ENCODE data around the gene NUMB. TPM values are rescaled to one million over a fixed set of nuclear protein-coding genes. Genes with fewer than 3 reads are reported as not detected.

Gene NUMB
- total and polyA plus RNA-seq, 2 of the 13 experiments (the other 11 are each of a cell fraction or from before 2014, with no cell fraction given): 20.3 to 71.1 TPM

DNA sequence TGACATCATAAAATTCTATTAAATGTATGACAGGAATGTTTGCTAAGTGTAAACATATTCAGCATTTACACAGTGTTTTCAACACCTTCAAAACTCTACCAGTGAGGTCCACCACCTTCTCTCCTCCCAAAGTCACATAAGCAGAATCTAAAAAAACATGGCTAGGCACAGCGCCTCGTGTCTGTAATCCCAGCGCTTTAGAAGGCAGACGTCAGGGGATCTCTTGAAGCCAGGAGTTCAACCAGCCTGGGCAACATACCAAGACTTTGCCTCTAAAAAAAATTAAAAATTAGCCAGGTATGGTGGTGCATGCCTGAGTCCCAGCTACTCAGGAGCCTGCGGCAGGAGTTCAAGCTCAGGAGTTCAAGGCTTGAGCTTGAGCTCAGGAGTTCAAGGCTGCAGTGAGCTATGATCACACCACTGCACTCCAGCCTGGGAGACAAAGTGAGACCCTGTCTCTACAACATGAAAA, 30.0 kb downstream of the NUMB start (continued):
- TF ChIP-seq, protein P1, sequence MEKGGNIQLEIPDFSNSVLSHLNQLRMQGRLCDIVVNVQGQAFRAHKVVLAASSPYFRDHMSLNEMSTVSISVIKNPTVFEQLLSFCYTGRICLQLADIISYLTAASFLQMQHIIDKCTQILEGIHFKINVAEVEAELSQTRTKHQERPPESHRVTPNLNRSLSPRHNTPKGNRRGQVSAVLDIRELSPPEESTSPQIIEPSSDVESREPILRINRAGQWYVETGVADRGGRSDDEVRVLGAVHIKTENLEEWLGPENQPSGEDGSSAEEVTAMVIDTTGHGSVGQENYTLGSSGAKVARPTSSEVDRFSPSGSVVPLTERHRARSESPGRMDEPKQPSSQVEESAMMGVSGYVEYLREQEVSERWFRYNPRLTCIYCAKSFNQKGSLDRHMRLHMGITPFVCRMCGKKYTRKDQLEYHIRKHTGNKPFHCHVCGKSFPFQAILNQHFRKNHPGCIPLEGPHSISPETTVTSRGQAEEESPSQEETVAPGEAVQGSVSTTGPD (CRISPR knock-in tag; IDR thresholded peaks at IDR 0.05): no peak
- peak; percentile 62; the same call in 1 of the 2 replicates for TF ChIP-seq HDAC1 (CRISPR knock-in tag; IDR thresholded peaks at IDR 0.05)
- no peak for TF ChIP-seq GATA4 (IDR thresholded peaks at IDR 0.05; ENCODE audit: borderline replicate concordance, low read depth)
- no peak for TF ChIP-seq TP53 (CRISPR knock-in tag; conservative IDR thresholded peaks at IDR 0.05)
- TF ChIP-seq RARA (CRISPR knock-in tag; IDR thresholded peaks at IDR 0.05): peak; percentile 92
- no peak for TF ChIP-seq AGO2 (optimal IDR thresholded peaks at IDR 0.05; ENCODE audit: low read depth, low read length)
- peak; percentile 40; the same call in 1 of the 2 replicates for TF ChIP-seq ZNF792 (CRISPR knock-in tag; IDR thresholded peaks at IDR 0.05)
- TF ChIP-seq ZNF891 (CRISPR knock-in tag; IDR thresholded peaks at IDR 0.05): no peak
- TF ChIP-seq, protein P2, sequence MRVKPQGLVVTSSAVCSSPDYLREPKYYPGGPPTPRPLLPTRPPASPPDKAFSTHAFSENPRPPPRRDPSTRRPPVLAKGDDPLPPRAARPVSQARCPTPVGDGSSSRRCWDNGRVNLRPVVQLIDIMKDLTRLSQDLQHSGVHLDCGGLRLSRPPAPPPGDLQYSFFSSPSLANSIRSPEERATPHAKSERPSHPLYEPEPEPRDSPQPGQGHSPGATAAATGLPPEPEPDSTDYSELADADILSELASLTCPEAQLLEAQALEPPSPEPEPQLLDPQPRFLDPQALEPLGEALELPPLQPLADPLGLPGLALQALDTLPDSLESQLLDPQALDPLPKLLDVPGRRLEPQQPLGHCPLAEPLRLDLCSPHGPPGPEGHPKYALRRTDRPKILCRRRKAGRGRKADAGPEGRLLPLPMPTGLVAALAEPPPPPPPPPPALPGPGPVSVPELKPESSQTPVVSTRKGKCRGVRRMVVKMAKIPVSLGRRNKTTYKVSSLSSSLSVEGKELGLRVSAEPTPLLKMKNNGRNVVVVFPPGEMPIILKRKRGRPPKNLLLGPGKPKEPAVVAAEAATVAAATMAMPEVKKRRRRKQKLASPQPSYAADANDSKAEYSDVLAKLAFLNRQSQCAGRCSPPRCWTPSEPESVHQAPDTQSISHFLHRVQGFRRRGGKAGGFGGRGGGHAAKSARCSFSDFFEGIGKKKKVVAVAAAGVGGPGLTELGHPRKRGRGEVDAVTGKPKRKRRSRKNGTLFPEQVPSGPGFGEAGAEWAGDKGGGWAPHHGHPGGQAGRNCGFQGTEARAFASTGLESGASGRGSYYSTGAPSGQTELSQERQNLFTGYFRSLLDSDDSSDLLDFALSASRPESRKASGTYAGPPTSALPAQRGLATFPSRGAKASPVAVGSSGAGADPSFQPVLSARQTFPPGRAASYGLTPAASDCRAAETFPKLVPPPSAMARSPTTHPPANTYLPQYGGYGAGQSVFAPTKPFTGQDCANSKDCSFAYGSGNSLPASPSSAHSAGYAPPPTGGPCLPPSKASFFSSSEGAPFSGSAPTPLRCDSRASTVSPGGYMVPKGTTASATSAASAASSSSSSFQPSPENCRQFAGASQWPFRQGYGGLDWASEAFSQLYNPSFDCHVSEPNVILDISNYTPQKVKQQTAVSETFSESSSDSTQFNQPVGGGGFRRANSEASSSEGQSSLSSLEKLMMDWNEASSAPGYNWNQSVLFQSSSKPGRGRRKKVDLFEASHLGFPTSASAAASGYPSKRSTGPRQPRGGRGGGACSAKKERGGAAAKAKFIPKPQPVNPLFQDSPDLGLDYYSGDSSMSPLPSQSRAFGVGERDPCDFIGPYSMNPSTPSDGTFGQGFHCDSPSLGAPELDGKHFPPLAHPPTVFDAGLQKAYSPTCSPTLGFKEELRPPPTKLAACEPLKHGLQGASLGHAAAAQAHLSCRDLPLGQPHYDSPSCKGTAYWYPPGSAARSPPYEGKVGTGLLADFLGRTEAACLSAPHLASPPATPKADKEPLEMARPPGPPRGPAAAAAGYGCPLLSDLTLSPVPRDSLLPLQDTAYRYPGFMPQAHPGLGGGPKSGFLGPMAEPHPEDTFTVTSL (CRISPR knock-in tag; IDR thresholded peaks at IDR 0.05; ENCODE audit: borderline replicate concordance): peak; percentile 67; the same call in 1 of the 2 replicates
- no peak for TF ChIP-seq TCF7 (IDR thresholded peaks at IDR 0.05; ENCODE audit: low read depth)
- TF ChIP-seq TEAD3 (CRISPR knock-in tag; optimal IDR thresholded peaks at IDR 0.05; ENCODE audit: borderline replicate concordance): peak; percentile 91
- TF ChIP-seq ISX (CRISPR knock-in tag; conservative IDR thresholded peaks at IDR 0.05): no peak
- no peak for TF ChIP-seq ZNF552 (CRISPR knock-in tag; IDR thresholded peaks at IDR 0.05; ENCODE audit: borderline replicate concordance)
- no peak for TF ChIP-seq SRY (CRISPR knock-in tag; IDR thresholded peaks at IDR 0.05)
- no peak for TF ChIP-seq GPN1 (CRISPR knock-in tag; IDR thresholded peaks at IDR 0.05; ENCODE audit: borderline replicate concordance)
- TF ChIP-seq ZNF615 (CRISPR knock-in tag; IDR thresholded peaks at IDR 0.05; ENCODE audit: borderline replicate concordance): no peak
- peak; percentile 87 for TF ChIP-seq NCOR1 (IDR thresholded peaks at IDR 0.05; ENCODE audit: borderline replicate concordance, low read length)
- no peak for TF ChIP-seq TOPORS (CRISPR knock-in tag; IDR thresholded peaks at IDR 0.05)
- no peak for TF ChIP-seq ZSCAN31 (CRISPR knock-in tag; IDR thresholded peaks at IDR 0.05; ENCODE audit: low read depth)
- no peak for TF ChIP-seq MAFF (IDR thresholded peaks at IDR 0.05; ENCODE audit: low read depth, low read length)
- no peak for TF ChIP-seq ZNF205 (CRISPR knock-in tag; IDR thresholded peaks at IDR 0.05)
- TF ChIP-seq ARID5B (CRISPR knock-in tag; IDR thresholded peaks at IDR 0.05): peak; percentile 80
